Measurements from ENCODE around the gene EFCAB9.
"Not testable (repeated sequence)": the region's sequence is repeated elsewhere in the genome, so short reads cannot be mapped to it uniquely, and the experiment has no call there.

EFCAB9 gene

GRCh38 chr5:172188893-172189692 is 4.9 kb upstream of the EFCAB9 start:
- no peak for DNase-seq

GRCh38 chr5:172189693-172190296 is 4.2 kb upstream of the EFCAB9 start:
- no peak for DNase-seq

DNA sequence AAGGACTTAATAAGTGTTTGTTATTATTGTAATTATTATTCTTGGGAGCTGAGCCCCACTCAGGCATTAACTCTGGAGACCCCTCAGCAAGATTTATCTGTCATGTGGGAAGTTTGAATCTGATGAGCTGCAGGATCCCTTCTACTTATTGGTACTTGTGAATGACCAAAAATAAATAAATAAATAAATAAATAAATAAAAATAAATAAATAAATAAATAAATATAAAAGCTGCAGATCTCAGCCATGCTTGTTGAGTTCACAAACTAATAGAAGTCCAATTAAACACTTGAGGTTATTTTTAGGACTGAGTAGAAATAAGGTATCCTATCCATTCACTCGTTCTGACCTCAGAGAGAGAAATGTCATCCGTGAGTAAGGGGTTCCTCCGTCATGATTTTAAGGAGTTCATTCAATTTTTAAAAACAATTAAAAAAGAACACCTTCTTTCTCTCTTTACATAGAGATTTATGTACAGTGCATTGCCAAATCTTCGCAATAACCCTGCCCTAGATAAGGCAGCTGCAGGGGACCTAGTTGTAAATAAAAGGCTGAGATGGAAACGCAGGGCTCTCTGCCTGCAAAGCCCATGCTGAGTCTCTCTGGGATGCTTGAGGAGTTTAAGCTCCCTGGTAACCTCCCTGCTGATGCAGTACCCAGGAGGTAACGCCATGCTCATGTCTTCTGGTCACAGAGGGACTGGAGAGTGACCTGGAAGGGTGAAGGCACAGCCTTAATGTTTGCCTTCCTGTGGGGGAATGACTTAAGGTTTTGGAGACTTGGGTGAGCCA is 1.2 kb downstream of the EFCAB9 start:
- no peak for DNase-seq

DNA sequence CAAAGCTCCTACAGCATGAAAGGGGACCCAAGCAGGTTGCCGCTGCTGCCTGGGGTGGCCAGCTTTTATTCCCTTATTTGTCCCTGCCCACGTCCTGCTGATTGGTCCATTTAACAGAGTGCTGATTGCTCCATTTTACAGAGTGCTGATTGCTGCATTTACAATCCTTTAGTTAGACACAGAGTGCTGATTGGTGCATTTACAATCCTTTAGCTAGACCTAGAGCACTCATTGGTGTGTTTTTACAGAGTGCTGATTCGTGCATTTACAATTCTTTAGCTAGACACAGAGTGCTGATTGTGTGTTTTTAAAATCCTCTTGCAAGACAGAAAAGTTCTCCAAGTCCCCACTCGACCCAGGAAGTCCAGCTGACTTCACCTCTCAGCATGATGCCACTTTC is 3.8 kb downstream of the EFCAB9 start:
- not testable (repeated sequence) for DNase-seq

DNA sequence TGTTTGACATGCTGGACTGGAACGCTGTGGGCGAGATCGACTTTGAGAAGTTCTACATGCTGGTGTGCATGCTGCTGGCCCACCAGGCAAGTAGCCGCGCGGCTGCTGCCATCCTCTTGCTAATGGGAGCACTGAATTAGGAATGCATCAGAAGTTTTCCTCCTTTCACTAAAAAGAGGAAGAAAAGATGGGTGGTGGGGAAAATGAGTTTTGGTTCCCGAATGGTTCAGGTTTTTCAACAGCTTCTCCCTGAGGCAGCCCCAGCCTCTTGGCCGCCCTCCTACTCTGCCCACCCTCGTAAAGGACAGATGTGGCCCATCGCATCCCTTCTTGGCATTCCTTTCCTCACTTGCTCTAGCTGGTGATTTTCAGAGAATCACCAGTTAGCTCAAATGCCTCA is 5.5 kb downstream of the EFCAB9 start:
- DNase-seq, result no peak

- DNase-seq, result no peak
These were observed 6.5 kb downstream of the EFCAB9 start for GRCh38 chr5:172200476-172200875.

DNA sequence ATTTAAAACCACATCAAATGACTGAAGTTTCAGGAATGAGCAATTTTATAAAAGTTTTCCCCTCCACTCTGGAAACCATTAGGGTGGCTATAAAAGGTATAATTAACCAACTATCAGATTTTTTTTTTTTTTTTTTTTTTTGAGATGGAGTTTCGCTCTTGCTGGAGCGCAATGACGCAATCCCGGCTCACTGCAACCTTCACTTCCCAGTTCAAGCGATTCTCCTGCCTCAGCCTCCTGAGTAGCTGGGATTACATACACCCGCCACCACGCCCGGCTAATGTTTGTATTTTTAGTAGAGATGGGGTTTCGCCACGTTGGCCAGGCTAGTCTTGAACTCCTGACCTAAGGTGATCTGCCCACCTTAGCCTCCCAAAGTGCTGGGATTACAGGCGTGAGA is 12.0 kb downstream of the EFCAB9 start:
- DNase-seq, result not testable (repeated sequence)

DNA sequence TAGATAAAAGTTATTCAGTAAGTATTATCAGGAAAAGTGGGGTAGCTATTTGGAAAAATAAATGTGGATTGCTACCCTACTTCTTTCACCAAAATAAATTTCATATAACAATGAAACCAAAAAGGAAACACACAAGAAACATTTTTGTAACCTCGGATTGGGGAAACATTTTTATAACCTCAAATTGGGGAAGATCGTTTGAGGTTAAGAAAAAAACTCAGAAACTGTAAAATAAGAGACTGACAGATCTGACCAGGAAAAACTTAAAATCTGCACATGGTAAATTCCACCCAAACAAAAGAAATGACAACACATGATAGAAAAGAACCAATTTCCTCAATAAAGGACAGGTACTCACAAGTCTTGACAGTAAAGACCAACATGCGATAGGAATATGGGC is 13.5 kb downstream of the EFCAB9 start:
- no peak for DNase-seq

DNA sequence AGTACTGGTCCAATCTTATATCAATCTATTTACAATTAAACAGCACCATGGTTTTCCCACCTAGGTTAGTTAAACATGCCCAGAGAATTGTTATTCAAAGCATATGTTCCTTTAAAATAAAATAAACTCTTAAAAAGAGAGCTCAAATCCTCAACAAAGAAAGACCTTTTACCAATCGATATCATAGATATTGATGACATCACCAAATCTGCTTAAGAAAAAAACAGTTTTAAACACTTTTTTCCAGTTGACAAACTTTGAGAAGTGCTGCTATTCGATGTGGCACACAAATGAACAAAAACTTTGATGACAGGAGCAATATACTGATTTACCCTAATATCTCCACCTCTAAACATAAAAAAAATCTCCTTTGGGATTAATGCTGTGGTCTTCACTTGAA is 15.7 kb downstream of the EFCAB9 start:
- DNase-seq, result no peak

DNA sequence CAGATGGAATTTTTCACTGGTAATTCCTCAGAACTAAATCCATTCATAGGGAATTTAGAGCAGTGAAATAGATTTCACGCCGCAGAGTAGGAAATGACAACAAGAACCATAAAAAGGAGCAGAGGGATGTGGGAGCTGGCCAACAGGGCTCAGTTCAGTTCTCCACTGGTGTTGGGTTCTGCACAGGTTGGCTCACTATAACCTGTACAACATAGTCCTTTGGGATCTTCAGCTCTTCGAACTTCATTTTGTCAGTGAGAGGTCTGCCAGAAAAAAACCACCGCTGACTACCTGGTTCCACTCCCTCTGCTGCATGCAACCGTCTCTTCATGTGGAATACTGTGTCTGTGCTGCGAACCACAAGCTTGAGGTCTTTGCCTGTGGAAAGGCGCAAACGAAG is 17.7 kb downstream of the EFCAB9 start:
- no peak for DNase-seq

GRCh38 chr5:172213126-172213525 is 19.2 kb downstream of the EFCAB9 start:
- DNase-seq, result no peak

- no peak for DNase-seq
These were observed 22.4 kb downstream of the EFCAB9 start for GRCh38 chr5:172216345-172216744.

GRCh38 chr5:172219296-172219695 is 25.3 kb downstream of the EFCAB9 start:
- DNase-seq, result no peak

GRCh38 chr5:172223901-172224873 is 30.2 kb downstream of the EFCAB9 start:
- peak; percentile 84 for DNase-seq

- no peak for DNase-seq
These were observed 31.0 kb downstream of the EFCAB9 start for GRCh38 chr5:172224996-172225395.

DNA sequence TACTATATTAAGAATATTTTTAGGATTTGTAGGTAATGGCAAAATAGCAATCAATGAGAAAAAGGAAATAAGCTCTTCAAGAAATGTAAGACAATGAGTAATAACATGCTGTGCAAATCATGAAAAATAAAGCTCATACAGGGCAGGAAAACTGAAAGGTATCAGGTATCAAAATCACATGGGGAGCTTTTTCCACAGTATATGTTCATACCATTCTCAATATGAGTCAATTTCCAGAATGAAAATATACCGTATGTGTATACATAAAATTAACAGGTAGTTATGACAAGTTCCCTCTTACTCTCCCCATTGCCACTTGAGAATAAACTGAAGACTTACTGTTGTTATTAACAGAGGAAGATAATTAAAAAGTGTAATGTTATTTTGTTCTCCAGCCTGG is 35.9 kb downstream of the EFCAB9 start:
- peak; percentile 64 for DNase-seq

- no peak for DNase-seq
These were observed 40.1 kb downstream of the EFCAB9 start for GRCh38 chr5:172234031-172234430.

DNA sequence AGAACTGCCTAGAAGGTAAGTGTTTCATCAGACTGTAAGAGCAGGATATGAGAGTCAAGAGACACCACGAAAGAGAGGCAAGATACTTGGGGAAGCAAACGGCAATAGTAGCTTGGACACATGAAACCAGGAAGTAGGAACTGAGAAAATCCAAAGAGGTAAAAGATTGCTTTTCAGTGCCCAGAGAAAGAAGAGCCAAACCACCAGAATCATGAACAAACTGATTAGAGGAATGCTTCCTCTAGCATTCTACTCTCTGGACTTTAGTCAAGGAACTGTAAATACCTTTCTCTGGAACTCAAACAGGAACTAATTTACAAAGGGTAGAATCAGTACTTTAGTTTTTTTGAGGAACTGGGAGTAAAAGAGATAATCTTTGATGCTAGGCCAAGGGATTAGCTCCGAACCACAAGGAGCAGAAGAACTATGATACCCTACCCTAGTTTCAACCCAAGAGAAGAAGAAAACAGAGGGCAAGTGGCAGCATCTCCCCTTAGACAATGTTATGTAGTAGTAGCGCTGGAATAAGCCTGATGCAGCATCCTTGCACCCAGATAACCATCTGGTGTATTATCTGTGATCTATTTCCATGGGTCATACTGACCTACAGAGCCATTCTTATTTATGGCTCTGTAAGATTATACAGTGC is 41.3 kb downstream of the EFCAB9 start:
- DNase-seq, result peak; percentile 11

GRCh38 chr5:172235827-172236736 is 42.1 kb downstream of the EFCAB9 start:
- DNase-seq, result no peak

GRCh38 chr5:172238334-172238733 is 44.4 kb downstream of the EFCAB9 start:
- peak; percentile 15 for DNase-seq

GRCh38 chr5:172243302-172243701 is 49.3 kb downstream of the EFCAB9 start:
- no peak for DNase-seq
